Keratinocyte (primary cell): ENCODE measurements around the gene WARS2. TPM values are rescaled to one million over a fixed set of nuclear protein-coding genes. Genes with fewer than 3 reads are reported as not detected.

Source experiments
- DNase-seq: peaks from one replicate; pipeline ENCODE4 v3.0.0-alpha.2; 2011; ENCODE audit warnings: low read depth, missing footprints, low spot score
- FAIRE-seq: peaks from 2 replicates; lab custom pipeline; 2011; peaks lifted over from hg19 to GRCh38; lab: Jason Lieb, UNC
- H2AFZ ChIP-seq: 2 replicates; pipeline ENCODE4 v1.6.0; 2012; ENCODE audit warnings: low read length, control low read depth, inconsistent platforms; ENCODE audit not compliant: control insufficient read depth
- H3K27ac ChIP-seq: 2 replicates; pipeline ENCODE4 v1.5.1; 2011; ENCODE audit warnings: low read length; ENCODE audit not compliant: control insufficient read depth, insufficient read depth
- H3K27me3 ChIP-seq: 3 replicates; pipeline ENCODE4 v1.6.0; 2011; ENCODE audit warnings: low read length; ENCODE audit not compliant: control insufficient read depth, insufficient read depth; ENCODE audit errors: extremely low read depth
- H3K36me3 ChIP-seq, 2 experiments: 2 replicates in 1 of 2; 3 replicates in 1 of 2; pipeline ENCODE4 v1.5.1; 2011; ENCODE audit warnings: low read length in 2 of 2, mild to moderate bottlenecking in 1 of 2; ENCODE audit not compliant: control insufficient read depth in 2 of 2, insufficient read depth in 2 of 2; ENCODE audit errors: extremely low read depth in 1 of 2
- H3K4me1 ChIP-seq: 3 replicates; pipeline ENCODE4 v1.5.1; 2011; ENCODE audit warnings: low read length; ENCODE audit not compliant: control insufficient read depth, insufficient read depth; ENCODE audit errors: extremely low read depth
- H3K4me2 ChIP-seq: 3 replicates; pipeline ENCODE4 v1.6.0; 2011; ENCODE audit warnings: low read depth, low read length; ENCODE audit not compliant: control insufficient read depth, insufficient read depth; ENCODE audit errors: extremely low read depth
- H3K4me3 ChIP-seq, 3 experiments: fragments of 200-600 bp in 1 of 3; sonication (generic) in 1 of 3; 2 replicates in 2 of 3; 3 replicates in 1 of 3; pipeline ENCODE4 v1.5.1; 2011 to 2016; ENCODE audit warnings: low read length in 3 of 3, mild to moderate bottlenecking in 3 of 3, control low read depth in 2 of 3, inconsistent platforms in 1 of 3, low read depth in 1 of 3, mixed read lengths in 1 of 3, mixed run types in 1 of 3, moderate library complexity in 1 of 3; ENCODE audit not compliant: control insufficient read depth in 2 of 3, insufficient read depth in 2 of 3; ENCODE audit errors: extremely low read depth in 1 of 3
- H3K79me2 ChIP-seq: 2 replicates; pipeline ENCODE4 v1.6.0; 2012; ENCODE audit warnings: low read length; ENCODE audit not compliant: control insufficient read depth, insufficient read depth
- H3K9ac ChIP-seq: 3 replicates; pipeline ENCODE4 v1.6.0; 2011; ENCODE audit warnings: low read length; ENCODE audit not compliant: control insufficient read depth, insufficient read depth; ENCODE audit errors: extremely low read depth
- H3K9me1 ChIP-seq: 3 replicates; pipeline ENCODE4 v1.6.0; 2011; ENCODE audit warnings: low read length; ENCODE audit not compliant: control insufficient read depth, insufficient read depth; ENCODE audit errors: extremely low read depth
- H3K9me3 ChIP-seq: 2 replicates; pipeline ENCODE4 v1.5.1; 2012; ENCODE audit warnings: low read depth, low read length; ENCODE audit not compliant: control insufficient read depth
- H4K20me1 ChIP-seq: 3 replicates; pipeline ENCODE4 v1.6.0; 2011; ENCODE audit warnings: low read length; ENCODE audit not compliant: control insufficient read depth, insufficient read depth; ENCODE audit errors: extremely low read depth
- EZH2 ChIP-seq: IDR thresholded peaks from one replicate; pipeline ENCODE4 v1.6.1; 2012; ENCODE audit warnings: inconsistent platforms, mild to moderate bottlenecking, low read length, moderate library complexity
- dilution Hi-C: fragments of 300-500 bp; cut with MboI; formaldehyde crosslinking; loops from one replicate; pipeline ENCODE4 v1.7.0; 2020; ENCODE audit warnings: low sequenced_read_pairs; ENCODE audit not compliant: extremely low pct_ligation_motif_present
- polyA plus RNA-seq, 5 experiments: library from polyadenylated mRNA; depleted of rRNA in 3 of 5; stranded (reverse) in 3 of 5; stranded (forward) in 1 of 5; unstranded in 1 of 5; fragments of >200 nt; gene quantifications; 1 replicate in 1 of 5; 2 replicates in 3 of 5; 3 replicates in 1 of 5; pipeline versions ENCODE4 v1.2.1 to v1.2.3, GENCODE V29; 2011 to 2012; ENCODE audit warnings: missing spikeins in 2 of 5, low read depth in 1 of 5, low replicate concordance in 1 of 5
- TF ChIP-seq, protein P1 (sequence below), 3 experiments: IDR thresholded peaks in 1 of 3; conservative IDR thresholded peaks in 1 of 3; optimal IDR thresholded peaks in 1 of 3; 2 replicates in 2 of 3; 3 replicates in 1 of 3; pipeline versions ENCODE3 to v1.5.1; 2011; ENCODE audit warnings: low read length in 3 of 3, mild to moderate bottlenecking in 3 of 3, moderate library complexity in 2 of 3, control low read depth in 1 of 3, inconsistent platforms in 1 of 3; ENCODE audit not compliant: insufficient read depth in 2 of 3; ENCODE audit errors: extremely low read depth in 1 of 3

The WARS2 gene
- polyA plus RNA-seq, 1 donor (not counting 4 experiments of a cell fraction or from before 2014, with no cell fraction given), result 10.3 TPM

DNA sequence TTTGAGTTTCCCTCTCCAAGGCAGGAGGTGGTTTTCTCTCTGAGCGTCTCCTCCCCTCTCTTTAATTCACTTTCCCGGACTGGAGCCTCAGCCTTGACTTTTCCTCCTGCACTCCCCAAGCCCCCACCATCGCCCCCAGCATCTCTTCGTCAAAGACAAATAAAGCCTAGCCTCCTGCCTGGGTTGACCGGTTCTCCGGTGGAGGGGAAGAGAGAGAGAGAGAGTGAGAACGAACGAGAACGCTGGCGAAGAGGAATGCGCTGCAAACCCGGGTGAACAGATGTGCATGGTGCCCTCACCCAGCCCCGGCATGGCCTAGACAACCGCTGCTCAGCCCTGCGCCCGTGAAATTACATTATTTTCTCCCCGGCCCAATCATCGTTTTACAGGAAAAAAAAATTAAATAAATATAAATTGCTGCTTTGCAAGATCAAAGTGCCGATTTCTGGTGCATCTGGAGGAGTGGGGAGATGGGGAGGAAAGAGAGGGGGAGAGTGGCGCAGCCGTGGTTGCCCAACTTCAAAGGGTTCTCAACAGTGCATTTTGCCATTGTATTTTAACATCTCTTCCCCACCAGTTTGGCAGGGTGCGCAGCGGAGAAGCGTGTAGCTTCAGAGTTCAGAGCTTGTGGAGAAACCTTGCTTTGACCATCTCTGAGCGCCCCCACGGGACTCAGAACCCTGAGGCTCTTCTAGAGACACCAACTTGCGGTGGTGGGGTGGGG lies 140.9 kb downstream of the WARS2 start:
- FAIRE-seq (no peak), DNase-seq (no peak)
- no peaks in the 10 kb centered on the region for H3K9me1 ChIP-seq
- H3K4me3 ChIP-seq, result no peak overlapping the region
- H3K79me2 ChIP-seq, result no peaks in the 10 kb centered on the region
- no peak overlapping the region for H3K4me2 ChIP-seq
- TF ChIP-seq EZH2, result peak; percentile 11
- TF ChIP-seq, protein P1, sequence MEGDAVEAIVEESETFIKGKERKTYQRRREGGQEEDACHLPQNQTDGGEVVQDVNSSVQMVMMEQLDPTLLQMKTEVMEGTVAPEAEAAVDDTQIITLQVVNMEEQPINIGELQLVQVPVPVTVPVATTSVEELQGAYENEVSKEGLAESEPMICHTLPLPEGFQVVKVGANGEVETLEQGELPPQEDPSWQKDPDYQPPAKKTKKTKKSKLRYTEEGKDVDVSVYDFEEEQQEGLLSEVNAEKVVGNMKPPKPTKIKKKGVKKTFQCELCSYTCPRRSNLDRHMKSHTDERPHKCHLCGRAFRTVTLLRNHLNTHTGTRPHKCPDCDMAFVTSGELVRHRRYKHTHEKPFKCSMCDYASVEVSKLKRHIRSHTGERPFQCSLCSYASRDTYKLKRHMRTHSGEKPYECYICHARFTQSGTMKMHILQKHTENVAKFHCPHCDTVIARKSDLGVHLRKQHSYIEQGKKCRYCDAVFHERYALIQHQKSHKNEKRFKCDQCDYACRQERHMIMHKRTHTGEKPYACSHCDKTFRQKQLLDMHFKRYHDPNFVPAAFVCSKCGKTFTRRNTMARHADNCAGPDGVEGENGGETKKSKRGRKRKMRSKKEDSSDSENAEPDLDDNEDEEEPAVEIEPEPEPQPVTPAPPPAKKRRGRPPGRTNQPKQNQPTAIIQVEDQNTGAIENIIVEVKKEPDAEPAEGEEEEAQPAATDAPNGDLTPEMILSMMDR (optimal IDR thresholded peaks at IDR 0.05 in 1 of 3, IDR thresholded peaks at IDR 0.05 in 1 of 3, conservative IDR thresholded peaks at IDR 0.05 in 1 of 3; ENCODE audit: extremely low read depth in 1 of 3, insufficient read depth in 2 of 3, low read length in 3 of 3), result no peak
- no peak overlapping the region for H3K9ac ChIP-seq
- H3K27ac ChIP-seq, result no peak overlapping the region
- dilution Hi-C loops, result no loop called here
- H3K4me1 ChIP-seq, result peaks cover 19% of the 10 kb centered on the region
- peaks cover 81% of the 10 kb centered on the region for H3K27me3 ChIP-seq
- H4K20me1 ChIP-seq, result no peaks in the 10 kb centered on the region
- no peak overlapping the region for H2AFZ ChIP-seq
- no peaks in the 10 kb centered on the region for H3K9me3 ChIP-seq
- H3K36me3 ChIP-seq, result no peaks in the 10 kb centered on the region

DNA sequence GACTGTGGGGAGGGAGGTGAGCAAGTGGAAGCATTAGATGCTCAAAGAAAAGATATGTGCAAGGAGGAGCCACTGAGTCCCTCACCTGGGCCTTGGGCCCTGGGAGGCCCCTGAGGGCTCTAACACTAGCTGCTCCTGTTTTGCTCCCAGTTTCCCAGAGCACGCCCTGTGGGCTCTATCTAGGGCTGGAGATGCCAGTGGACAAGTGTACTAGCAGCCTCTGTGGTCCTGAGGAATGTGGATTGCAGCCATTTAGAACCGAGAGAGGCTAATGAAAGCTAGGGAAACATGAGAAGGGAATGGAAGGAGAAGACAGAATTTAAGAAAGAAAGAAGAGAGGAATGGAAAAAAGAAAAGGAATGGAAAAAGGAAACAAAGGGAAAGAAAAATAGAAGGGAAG lies 142.3 kb downstream of the WARS2 start:
- no peaks in the 10 kb centered on the region for H3K9me1 ChIP-seq
- FAIRE-seq (no peak), DNase-seq (no peak)
- no peak overlapping the region for H3K4me2 ChIP-seq
- no peaks in the 10 kb centered on the region for H3K36me3 ChIP-seq
- H3K4me1 ChIP-seq, result peaks cover 19% of the 10 kb centered on the region
- no peak overlapping the region for H3K9ac ChIP-seq
- no peaks in the 10 kb centered on the region for H3K79me2 ChIP-seq
- no peak overlapping the region for H3K27ac ChIP-seq
- H3K27me3 ChIP-seq, result peaks cover 81% of the 10 kb centered on the region
- no peaks in the 10 kb centered on the region for H3K9me3 ChIP-seq
- no peak overlapping the region for H3K4me3 ChIP-seq
- TF ChIP-seq, protein P1 (optimal IDR thresholded peaks at IDR 0.05 in 1 of 3, IDR thresholded peaks at IDR 0.05 in 1 of 3, conservative IDR thresholded peaks at IDR 0.05 in 1 of 3; ENCODE audit: extremely low read depth in 1 of 3, insufficient read depth in 2 of 3, low read length in 3 of 3), result no peak
- TF ChIP-seq EZH2, result no peak
- no peak overlapping the region for H2AFZ ChIP-seq
- no peaks in the 10 kb centered on the region for H4K20me1 ChIP-seq
- dilution Hi-C loops, result no loop called here
